ENCODE results near the gene NCOA7.

- TF ChIP-seq POLR2A (IDR thresholded peaks at IDR 0.05) = no peak
- no peak for TF ChIP-seq CTCF (IDR thresholded peaks at IDR 0.05)
- no peak for TF ChIP-seq POLR2AphosphoS5 (IDR thresholded peaks at IDR 0.05)
- no peak for TF ChIP-seq EP300 (IDR thresholded peaks at IDR 0.05)
These were observed 47.2 kb upstream of the NCOA7 start for GRCh38 chr6:125743604-125744003.

Data from suprapubic skin (tissue), 4 donors.